HFFc6 (cell line): Measurements from ENCODE around the gene ORC3. TPM values are rescaled to one million over a fixed set of nuclear protein-coding genes. Genes with fewer than 3 reads are reported as not detected.

Source experiments
- DNase-seq: peaks from one replicate; pipeline ENCODE4 v3.0.0-alpha.2; 2018
- H3K27ac Mint-ChIP-seq: 2 replicates; pipeline ENCODE4 v1.8.0; 2020; ENCODE audit warnings: mild to moderate bottlenecking, mixed read lengths
- H3K27me3 Mint-ChIP-seq: 2 replicates; pipeline ENCODE4 v1.8.0; 2021; ENCODE audit warnings: mild to moderate bottlenecking, moderate library complexity, mixed read lengths; ENCODE audit not compliant: insufficient read depth
- H3K36me3 Mint-ChIP-seq: 2 replicates; pipeline ENCODE4 v1.8.0; 2021; ENCODE audit warnings: low read depth, mixed read lengths
- H3K4me1 Mint-ChIP-seq: 2 replicates; pipeline ENCODE4 v1.8.0; 2020; ENCODE audit warnings: low read depth, mixed read lengths
- H3K4me3 Mint-ChIP-seq: 2 replicates; pipeline ENCODE4 v1.8.0; 2020; ENCODE audit warnings: mild to moderate bottlenecking, moderate library complexity, mixed read lengths
- H3K9me3 Mint-ChIP-seq: 2 replicates; pipeline ENCODE4 v1.8.0; 2020; ENCODE audit warnings: mild to moderate bottlenecking, mixed read lengths
- total RNA-seq, 6 experiments: library from RNA; stranded (reverse); fragmentation: NEBNext Ultra II Directional; extraction: Animal tissue kit (Norgen Biotek cat#: 25700); gene quantifications; 2 replicates in 1 of 6; 3 replicates in 5 of 6; pipeline ENCODE4 v1.2.3, GENCODE V29; 2021
- TF ChIP-seq, protein P1 (sequence below): fragments of 200-600 bp; sonication (generic); IDR thresholded peaks from 2 replicates; pipeline ENCODE4 v1.5.0; 2021; ENCODE audit warnings: antibody characterized with exemption, mild to moderate bottlenecking

Gene ORC3
- total RNA-seq, 6 experiments from 2014 or later = 26.7 to 35.1 (median 29.7) TPM

DNA sequence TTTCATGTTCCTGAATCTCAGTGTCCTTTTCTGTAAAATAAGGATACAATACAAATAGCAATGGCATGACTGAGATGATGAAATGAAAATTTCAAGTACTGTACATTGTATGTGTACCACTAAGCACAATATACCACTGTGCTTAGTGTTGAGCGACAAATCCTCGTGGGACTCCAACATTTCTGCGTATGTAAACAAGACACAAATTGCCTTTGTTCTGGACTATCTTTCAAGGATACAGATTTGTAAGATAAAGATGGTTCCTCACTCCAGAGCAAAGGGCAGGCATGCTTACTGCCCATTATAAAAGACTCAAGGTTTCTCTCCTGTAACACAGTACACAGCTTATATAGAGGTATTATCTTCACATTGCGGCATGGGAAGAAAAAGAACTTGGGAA is 6.1 kb upstream of the ORC3 start:
- no peak for DNase-seq
- Mint-ChIP-seq H3K27me3 (no peaks in the 10 kb centered on the region; the same call in 1 of the 2 replicates), H3K36me3 (peaks cover 64% of the 10 kb centered on the region), H3K4me3 (no peak overlapping the region), H3K9me3 (no peaks in the 10 kb centered on the region), H3K4me1 (peaks cover 82% of the 10 kb centered on the region), H3K27ac (no peak overlapping the region)
- TF ChIP-seq, protein P1, sequence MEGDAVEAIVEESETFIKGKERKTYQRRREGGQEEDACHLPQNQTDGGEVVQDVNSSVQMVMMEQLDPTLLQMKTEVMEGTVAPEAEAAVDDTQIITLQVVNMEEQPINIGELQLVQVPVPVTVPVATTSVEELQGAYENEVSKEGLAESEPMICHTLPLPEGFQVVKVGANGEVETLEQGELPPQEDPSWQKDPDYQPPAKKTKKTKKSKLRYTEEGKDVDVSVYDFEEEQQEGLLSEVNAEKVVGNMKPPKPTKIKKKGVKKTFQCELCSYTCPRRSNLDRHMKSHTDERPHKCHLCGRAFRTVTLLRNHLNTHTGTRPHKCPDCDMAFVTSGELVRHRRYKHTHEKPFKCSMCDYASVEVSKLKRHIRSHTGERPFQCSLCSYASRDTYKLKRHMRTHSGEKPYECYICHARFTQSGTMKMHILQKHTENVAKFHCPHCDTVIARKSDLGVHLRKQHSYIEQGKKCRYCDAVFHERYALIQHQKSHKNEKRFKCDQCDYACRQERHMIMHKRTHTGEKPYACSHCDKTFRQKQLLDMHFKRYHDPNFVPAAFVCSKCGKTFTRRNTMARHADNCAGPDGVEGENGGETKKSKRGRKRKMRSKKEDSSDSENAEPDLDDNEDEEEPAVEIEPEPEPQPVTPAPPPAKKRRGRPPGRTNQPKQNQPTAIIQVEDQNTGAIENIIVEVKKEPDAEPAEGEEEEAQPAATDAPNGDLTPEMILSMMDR = no peak

GRCh38 chr6:87586371-87587077 is 3.4 kb upstream of the ORC3 start:
- H3K4me3 Mint-ChIP-seq = no peak overlapping the region
- H3K4me1 Mint-ChIP-seq = peaks cover 77% of the 10 kb centered on the region

GRCh38 chr6:87588756-87589407 is 1.1 kb upstream of the ORC3 start:
- Mint-ChIP-seq H3K9me3 (no peaks in the 10 kb centered on the region), H3K27me3 (no peaks in the 10 kb centered on the region; the same call in 1 of the 2 replicates), H3K36me3 (peaks cover 41% of the 10 kb centered on the region), H3K4me3 (peak overlapping the region; percentile 95), H3K27ac (peak overlapping the region; percentile 95), H3K4me1 (peaks cover 63% of the 10 kb centered on the region)
- TF ChIP-seq, protein P1 = no peak
- DNase-seq = no peak

More at GRCh38 chr6:87586371-87587077, 3.4 kb upstream of the ORC3 start:
- Mint-ChIP-seq H3K27me3 (no peaks in the 10 kb centered on the region; the same call in 1 of the 2 replicates), H3K27ac (no peak overlapping the region), H3K9me3 (no peaks in the 10 kb centered on the region), H3K36me3 (peaks cover 57% of the 10 kb centered on the region)
- no peak for DNase-seq
- TF ChIP-seq, protein P1 = no peak

GRCh38 chr6:87590417-87590880 is 514 bp downstream of the ORC3 start:
- H3K36me3 Mint-ChIP-seq = peaks cover 36% of the 10 kb centered on the region
- H3K27ac Mint-ChIP-seq = peak overlapping the region; percentile 81
- no peaks in the 10 kb centered on the region for H3K9me3 Mint-ChIP-seq
- H3K4me3 Mint-ChIP-seq = peak overlapping the region; percentile 95
- no peaks in the 10 kb centered on the region; the same call in 1 of the 2 replicates for H3K27me3 Mint-ChIP-seq
- no peak for DNase-seq
- H3K4me1 Mint-ChIP-seq = peaks cover 50% of the 10 kb centered on the region
- TF ChIP-seq, protein P1 = no peak

DNA sequence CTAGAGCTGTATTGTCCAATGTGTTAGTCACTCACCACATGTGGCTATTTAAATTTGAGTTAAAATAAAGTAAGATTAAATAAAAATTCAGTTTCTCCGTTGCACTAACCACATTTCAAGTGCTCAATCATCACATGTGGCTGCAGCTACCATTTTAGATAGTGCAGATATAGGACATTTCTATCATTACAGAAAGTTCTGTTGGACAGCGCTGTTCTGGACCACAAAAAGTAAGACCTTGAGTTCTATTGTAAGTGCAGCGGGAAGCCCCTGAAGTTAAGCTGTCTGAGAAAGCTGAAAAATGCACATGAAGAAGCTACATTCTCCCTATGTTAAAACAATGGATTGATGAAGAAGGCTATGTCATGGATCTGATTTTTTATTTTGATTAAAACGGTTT is 1.1 kb downstream of the ORC3 start:
- H3K4me3 Mint-ChIP-seq = peak overlapping the region; percentile 95
- peak overlapping the region; percentile 81; the same call in 1 of the 2 replicates for H3K27ac Mint-ChIP-seq
- H3K9me3 Mint-ChIP-seq = no peaks in the 10 kb centered on the region
- no peaks in the 10 kb centered on the region; the same call in 1 of the 2 replicates for H3K27me3 Mint-ChIP-seq
- TF ChIP-seq, protein P1 = no peak
- H3K36me3 Mint-ChIP-seq = peaks cover 38% of the 10 kb centered on the region
- peak; percentile 9 for DNase-seq
- peaks cover 46% of the 10 kb centered on the region for H3K4me1 Mint-ChIP-seq
